DMS79 treated with DMSO at 0.1 percent for 48 hours (cell line): ENCODE measurements around the gene USP4.
"Not testable (repeated sequence)": the region's sequence is repeated elsewhere in the genome, so short reads cannot be mapped to it uniquely, and the experiment has no call there.

ENCODE experiments used
- DNase-seq: peaks from one replicate; lab custom pipeline; 2025; lab: John Stamatoyannopoulos, UW

The USP4 gene

DNA sequence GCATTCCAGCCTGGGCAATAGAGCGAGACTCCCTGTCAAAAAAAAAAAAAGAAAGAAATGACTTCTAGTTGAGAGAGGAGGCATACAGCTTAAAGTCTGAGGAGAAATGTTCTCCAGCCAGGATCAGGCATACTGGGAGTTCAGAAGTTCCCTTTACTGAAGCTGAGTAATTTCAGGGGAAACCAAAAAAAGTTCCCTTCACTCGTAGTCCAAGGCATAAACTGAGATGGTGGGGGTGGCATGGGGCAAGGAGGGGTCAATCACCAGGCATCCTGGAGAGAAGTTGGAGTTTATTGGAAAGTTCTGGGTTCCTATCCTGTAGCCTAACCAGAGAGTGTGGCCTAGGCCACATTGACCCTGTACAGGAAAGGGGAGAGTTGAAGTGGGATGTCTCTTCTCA is 12.4 kb upstream of the USP4 start:
- no peak for DNase-seq

DNA sequence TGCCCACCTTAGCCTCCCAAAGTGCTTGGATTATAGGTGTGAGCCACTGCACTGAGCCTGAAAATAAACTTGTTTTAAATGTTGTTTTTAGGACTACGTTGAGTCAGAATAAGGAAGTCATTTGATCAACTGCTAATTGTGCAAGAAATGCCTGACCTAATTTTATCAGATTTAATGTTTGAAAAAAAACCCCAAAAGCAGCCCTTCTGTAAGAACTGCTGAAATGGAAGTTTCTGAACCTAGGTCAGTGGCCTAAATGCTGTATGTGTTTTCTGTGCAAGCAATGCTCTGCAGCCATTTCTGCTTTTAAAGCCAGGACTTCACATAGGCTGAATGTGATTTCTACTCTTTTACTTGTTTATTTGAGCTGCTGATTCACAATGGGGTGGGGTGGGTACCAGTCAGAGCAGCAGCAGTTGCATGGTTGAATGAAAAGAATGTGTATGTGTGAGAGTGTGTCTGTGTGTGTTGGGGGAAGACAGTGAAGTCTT is 11.7 kb upstream of the USP4 start:
- DNase-seq, result no peak

DNA sequence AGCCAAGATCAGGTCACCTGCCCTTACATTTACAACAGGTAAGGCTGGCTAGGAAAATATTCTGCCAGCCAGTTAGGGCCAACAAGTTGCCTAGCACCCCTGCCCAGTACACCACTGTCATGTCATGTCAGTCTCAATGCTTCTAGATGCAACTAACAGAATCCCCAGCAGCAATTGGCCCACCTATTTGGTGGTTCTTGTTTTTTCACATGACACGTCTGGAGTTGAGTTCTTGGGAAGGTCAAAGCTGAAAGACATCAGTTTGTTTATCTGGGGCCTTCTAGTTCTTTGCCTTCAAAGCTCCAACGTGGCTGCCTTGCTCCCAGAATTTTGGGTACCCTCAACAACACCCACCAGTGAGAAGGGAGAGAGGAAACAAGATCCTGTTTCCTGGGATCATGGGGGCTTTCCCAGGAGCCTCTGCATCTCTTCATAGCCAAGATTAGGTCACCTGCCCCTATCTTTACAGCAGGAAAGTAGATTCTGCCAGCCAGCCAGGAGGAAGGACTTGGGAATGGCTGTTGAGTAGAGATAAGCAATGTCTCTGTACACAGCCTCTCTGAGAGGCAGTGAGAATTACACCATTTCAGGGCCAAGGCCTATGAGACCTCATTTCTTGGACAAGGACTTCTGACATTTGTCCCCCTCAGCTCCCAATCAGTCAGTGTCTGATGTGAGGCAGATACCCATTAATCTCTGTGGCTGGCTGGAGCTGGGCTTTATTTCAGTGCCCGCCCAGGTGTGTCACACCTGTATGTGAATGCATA is 9.7 kb upstream of the USP4 start:
- DNase-seq, result no peak

DNA sequence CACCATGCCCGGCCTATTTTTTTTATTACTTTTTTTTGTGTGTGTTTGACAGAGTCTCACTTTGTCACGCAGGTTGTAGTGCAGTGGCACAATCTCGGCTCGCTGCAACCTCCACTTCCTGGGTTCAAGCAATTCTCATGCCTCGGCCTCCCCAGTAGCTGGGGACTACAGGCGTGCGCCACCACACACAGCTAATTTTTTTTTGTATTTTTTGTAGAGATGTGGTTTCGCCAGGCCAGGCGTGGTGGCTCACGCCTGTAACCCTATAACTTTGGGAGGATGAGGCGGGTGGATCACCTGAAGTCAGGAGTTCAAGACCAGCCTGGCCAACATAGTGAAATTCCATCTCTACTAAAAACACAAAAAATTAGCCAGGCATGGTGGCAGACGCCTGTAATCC is 8.5 kb upstream of the USP4 start:
- DNase-seq, result not testable (repeated sequence)

DNA sequence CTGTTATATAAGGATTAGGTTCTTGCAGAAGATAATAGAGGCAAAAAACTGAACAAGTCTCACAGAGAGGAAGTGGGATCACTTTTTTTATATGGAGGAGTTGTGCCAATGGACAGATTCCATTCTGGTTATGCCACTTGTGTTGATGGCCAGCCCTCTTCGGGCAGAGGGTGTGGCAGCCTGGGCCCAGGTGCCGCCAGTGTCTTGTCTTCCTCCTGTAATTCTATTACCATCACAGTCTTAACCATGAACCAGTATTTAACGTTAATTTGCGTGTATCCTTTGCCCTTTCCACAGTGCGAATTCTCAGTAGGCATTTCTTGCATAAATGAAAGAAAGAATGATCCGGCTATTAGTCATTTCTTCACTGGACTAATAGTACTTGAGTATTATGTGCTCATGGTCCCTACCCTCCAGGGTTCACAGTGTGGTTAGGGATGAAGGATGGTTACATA is 7.0 kb upstream of the USP4 start:
- no peak for DNase-seq

DNA sequence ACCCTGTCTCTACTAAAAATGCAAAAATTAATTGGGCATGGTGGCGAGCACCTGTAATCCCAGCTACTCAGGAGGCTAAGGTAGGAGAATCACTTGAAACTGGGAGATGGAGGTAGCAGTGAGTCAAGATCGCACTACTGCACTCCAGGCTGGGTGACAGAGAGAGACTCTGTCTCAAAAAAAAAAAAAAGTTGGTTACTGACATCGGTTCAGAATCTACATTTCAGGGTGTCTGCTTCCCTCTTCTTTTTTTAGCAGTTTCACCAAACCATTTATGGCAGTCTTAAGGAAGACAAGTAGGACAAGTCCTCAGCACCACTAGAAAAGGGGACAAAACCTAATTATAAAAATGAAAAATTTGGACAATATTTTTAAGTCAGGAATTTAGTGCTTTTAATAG is 3.3 kb upstream of the USP4 start:
- DNase-seq, result no peak

DNA sequence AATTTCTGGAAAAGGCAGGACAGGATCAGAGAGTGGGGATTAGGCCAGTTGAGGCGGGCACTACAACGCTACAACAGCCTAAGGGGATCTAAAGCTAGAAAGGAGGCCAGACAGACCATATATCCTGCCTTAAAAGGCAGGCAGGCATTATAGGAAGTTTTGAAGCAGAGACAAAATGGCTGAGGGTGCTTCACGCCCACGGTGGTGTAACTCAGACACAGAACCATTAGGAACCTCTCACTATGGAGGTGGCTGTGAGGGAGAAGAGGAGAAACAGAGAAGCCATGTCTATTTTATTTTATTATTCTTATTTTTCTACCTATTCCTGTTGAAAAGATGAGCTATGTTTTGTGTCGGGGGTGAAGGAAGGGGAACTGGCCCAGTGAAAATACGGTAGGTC is 2.1 kb upstream of the USP4 start:
- no peak for DNase-seq

DNA sequence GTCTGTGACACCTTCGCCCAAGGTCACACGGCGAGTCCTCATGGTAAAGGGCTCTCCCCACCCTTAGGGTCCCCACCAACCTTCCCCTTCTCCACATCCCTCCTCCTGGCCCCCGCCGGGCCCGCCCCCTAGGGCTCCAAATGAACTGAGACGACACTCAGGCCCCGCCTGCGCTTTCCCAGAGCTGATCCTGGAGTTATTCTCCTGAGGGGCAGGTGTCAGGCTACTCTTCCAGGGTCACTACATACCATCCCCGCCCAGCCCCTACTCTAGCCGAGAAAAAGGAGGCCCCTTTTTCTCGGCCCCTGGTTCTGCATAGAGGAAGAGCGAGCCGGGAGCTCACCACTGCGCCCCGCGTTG is 292 bp downstream of the USP4 start:
- DNase-seq, result no peak

DNA sequence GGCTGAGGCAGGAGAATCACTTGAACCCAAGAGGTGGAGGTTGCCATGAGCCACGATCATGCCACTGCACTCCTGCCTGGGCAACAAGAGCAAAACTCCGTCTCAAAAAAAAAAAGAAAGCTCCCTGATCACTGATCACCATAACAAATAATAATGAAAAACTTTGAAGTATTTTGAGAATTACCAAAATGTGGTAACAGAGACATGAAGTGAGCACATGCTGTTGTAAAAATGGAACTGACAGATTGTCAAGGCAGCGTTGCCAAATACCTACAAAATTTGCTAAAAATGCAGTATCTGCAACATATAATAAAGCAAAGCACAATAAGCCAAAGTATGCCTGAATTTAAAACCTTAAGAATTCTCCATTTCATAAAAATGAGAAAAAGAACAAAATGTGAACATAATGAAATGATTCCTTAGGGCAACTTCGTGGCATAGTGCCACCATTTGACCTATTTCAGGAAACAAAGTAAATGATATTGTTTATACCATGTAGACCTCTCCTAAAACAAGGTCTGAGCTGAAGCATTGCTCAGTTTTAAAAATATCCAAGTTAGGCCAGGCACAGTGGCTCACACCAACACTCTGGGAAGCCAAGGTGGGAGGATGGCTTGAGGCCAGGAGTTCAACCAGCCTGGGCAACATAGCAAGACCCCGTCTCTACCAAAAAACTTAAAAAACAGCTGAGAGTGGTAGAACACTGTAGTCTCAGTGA is 5.8 kb downstream of the USP4 start:
- DNase-seq, result no peak

DNA sequence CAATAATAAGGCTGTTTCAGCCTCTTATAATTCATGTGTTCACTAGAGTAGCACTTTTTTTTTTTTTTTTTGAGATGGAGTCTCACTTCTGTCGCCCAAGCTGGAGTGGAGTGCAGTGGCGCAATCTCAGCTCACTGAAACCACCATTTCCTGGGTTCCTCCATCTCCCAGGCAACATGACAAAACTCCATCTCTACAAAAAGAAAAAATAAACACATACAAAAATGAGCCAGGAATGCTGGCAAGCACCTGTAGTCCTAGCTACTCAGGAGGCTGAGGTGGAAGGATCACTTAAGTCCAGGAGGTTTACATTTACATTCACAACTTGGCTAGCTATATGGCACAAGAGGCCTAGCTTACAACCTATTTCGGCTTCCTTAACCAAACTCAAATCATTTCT is 6.8 kb downstream of the USP4 start:
- DNase-seq, result no peak

DNA sequence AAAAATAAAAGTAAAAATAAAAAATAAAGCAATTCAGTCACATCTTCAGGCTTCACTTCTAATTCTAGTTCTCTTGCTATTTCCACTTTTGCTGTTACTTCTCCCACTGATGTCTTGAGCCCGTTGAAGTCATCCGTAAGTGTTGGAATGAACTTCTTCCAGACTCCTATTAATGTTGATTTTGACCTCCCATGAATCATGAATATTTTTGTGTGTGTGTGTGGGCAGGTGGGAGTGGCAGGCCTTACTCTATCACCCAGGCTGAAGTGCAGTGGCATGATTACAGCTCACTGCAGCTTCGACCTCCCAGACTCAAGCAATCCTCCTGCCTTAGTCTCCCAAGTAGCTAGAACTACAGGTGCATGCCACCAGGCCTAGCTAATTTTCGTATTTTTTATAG is 10.7 kb downstream of the USP4 start:
- no peak for DNase-seq

DNA sequence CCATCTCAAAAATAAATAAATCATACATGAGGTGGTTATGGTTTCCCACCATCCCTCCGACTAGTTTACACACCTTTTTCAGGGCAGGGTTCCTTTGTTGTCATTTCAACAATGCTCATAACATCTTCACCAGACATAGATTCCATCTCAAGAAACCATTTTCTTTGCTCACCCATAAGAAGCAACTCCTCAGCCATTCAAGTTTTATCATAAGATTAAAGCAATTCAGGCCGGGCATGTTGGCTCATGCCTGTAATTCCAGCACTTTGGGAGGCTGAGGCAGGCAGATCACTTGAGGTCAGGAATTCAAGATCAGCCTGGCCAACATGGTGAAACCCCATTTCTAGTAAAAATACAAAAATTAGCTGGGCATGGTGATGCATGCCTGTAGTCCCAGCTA is 11.5 kb downstream of the USP4 start:
- DNase-seq, result not testable (repeated sequence)

DNA sequence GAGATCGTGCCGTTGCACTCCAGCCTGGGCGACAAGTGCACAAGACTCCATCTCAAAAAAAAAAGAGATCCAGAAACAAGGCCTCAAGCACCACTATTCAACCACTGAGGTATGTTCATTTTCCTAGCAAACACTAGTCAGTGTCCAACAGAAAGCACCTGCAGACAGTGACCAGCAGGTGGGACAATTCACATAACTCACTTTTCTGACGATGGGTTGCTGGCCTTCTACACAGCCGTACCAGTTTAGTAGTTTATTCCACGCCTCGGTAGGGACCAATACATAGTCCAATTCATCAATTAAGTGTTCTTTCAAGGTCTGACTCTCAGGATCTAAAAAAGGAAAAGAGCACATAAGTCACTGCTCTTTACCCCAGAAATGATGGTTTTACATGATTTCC is 12.4 kb downstream of the USP4 start:
- no peak for DNase-seq

DNA sequence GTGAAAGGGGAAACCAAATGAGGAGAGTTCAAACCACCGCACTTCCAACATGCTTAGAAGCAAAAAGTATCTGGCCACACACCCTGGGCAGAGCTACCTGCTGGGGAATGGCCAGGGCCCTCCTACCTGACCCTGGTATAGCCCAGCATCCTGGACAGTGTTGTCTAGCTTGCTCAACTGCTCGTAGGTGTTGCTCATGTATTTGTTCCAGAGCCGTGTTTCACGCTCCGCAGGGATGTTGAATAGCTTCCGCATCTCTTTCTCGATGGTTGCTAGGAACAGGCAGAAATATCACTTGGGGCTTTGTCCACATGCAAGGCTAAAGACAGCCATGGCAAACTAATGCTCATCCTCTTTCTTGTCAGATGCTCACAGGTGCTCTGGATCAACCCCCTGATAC is 15.1 kb downstream of the USP4 start:
- DNase-seq, result no peak

DNA sequence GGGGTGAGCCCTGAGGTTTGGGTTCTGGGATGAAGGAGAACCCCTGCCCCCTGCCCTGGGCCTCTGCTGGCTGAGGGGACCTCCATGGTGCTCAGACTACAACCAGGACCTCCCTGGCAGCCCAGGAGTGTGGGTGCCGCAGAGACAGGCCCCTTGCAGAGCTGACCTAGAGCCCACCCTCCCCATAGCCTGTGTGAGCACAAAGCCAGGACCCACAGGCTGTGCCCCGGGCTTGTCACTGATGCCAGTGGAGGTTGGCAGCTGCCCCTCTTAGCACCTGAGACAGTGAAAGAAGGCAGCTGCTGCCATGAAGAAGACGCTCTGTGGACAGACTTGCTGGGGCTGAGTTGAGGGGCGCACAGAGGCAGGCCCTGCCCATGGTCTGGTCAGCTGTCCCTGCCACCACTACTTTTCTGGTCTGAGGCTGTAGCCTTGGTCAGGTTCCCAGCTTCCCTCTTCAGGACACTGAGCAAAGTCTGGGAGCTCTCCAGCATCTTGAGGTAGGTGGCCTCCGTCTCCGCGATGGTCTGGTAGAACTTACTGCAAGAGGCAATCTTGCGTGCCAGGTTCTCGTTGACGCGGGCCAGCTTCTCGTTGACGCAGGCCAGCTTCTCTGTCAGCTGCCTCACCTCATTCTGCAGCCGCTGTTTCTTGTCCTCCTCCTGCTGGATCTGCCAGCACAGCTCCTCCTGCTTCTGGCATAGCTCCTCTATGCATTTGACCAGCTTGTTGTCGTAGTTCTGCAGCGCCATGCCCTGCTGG is 23.0 kb downstream of the USP4 start:
- DNase-seq, result no peak

DNA sequence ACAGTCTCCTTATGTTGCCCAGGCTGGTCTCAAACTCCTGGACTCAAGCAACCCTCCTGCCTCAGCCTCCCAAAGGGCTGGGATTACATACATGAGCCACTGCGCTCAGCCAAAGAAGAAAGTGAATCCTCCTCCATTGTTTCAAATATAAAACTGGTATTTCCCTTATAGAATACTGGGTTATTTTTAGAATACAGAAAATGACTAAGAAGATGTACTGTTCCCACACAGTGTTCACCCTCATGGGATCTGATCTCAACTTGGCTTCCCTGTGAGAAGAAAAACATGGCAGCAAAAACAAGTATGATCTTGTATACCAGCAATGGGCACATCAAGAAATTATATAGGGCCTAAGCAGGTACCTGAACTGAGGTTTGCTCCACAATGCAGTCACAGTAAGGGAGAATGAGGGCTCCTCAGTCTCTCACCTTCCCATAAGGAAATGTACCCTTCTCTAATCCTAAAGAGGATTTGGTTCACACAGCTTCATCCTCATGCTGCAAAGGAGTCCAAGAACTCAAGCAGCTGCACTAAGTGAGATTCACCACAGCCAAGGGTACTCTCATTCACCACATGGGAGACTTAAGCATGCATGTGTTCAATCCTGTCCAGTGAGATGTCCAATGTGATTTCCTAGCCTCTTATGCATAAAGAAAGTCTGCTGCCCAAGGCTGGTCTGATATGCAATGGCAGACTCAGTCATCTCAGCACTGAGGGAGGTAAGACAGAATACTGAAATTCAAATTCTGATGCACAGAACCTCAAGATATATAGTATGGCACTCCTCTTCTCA is 25.8 kb downstream of the USP4 start:
- no peak for DNase-seq

DNA sequence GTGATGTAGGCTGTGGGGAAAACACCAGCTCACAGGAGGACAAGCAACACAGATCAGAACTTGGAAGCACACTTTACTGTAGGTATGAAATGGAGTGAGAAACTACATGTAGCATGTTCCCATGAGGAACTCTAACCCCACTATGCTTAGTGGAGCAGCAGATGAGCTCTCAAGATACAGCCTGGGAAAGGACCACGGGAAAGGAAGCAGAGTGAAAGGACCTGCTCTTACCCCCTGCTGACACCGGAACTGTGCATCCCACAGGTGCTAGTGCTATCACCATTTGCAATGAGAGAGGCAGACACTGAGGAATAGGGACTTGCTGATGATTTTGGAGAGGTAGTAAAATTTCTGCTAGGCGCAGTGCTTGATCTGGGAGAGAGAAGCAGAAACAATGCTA is 28.6 kb downstream of the USP4 start:
- no peak for DNase-seq

DNA sequence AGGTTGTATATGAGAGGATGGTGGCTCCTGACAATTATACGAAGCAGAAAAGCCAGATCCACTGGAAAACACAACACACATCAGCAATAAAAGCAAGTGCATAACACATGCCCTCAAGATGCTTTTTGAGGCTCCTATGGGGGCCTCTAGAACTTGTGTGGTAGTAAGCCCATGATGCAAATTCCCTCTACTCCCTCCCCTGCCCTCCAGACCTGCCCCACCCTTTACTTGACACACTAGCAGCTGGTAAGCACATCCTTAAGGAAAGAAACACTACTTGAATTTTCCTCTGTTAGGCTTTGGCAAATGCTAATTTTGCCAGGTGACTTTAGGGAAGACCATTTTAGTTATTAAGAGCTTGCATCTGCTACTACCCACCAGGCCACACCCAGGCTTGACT is 29.2 kb downstream of the USP4 start:
- DNase-seq, result no peak

DNA sequence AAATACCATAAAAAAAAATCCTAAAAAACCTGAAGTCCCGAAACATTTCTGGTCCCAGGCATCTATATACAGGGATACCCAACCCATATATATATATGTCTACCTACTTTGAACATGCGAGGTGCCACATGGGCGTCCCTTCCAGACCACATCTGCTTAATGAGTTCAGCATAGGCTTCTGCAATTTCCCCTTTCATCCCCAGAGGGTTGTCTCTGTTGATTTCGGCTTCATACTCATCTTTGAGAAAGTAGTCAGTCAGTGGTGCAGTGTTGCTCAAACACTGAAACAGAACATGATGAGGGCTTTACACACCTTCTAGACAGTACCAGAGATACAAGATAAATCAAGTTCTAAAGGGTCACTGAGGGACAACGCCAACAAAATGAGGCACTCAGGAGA is 34.2 kb downstream of the USP4 start:
- no peak for DNase-seq

DNA sequence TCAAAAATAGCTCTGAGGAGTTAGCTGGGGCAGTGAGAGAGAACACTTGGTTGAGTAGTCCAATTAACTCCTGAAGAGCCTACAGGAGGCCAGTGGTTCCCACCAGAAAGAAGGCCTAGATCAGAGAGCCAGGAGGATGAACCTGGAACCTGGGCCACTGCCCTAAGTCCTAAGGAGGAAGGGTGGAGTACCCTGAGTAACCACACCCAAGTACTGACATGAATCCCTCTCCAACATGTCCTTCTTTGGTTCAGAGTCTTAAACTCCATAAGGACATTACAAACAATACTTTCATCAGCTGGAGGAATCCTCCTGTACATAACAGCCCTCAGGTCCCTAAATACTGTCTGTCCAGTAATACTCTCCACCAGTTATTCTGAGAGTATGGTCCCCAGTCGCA is 37.2 kb downstream of the USP4 start:
- no peak for DNase-seq

DNA sequence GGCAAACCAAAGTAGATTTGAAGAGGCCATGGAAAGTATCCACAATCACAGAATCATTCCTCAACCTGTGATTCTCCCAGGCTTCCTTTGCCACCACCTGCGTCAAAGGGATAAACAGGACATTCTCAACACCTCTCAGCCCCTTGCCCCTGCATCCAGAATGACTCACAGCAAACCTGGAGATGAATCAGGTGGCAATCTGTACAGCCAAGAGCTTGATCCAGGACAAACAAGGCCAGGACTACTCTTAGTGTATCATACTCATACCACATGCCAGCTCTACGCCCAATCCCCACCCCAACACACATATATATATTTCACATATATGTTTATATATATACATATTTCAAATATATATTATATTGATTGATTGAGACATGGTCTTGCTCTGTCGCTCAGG is 39.3 kb downstream of the USP4 start:
- no peak for DNase-seq

DNA sequence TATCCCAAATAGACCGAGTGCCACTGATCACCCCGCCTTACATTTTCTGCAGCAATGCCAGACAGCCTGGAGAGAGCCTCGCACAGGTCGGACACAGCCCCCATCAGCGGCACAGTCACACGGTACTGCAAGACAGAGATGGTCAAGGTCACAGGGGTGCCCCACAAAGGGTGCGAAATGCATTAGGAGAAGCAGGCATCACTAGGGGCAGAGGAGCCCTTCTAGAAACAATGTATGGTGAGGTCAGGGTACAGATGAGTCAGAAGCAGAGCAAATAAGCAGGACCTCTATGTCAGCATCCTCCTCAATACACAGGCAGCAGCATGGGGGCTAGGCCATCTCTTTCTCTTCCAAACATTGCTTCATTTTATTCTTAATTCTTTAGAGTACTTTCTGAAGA is 41.3 kb downstream of the USP4 start:
- no peak for DNase-seq
